DND-41 (cell line): ENCODE measurements around the gene DCP1B.

Source experiments
- CTCF ChIP-seq: IDR thresholded peaks from 2 replicates; pipeline ENCODE4 v1.5.1; 2012; ENCODE audit warnings: borderline replicate concordance, low read length, moderate library complexity, mild to moderate bottlenecking; ENCODE audit not compliant: poor library complexity, severe bottlenecking; ENCODE audit errors: extremely low read depth
- EZH2 ChIP-seq: IDR thresholded peaks from 3 replicates; pipeline ENCODE4 v1.6.1; 2012; ENCODE audit warnings: borderline replicate concordance, low read depth, mild to moderate bottlenecking, moderate library complexity, low read length, inconsistent platforms; ENCODE audit not compliant: severe bottlenecking

GRCh38 chr12:1965916-1966315 lies 38.3 kb downstream of the DCP1B start:
- no peak for TF ChIP-seq CTCF
- TF ChIP-seq EZH2 = no peak
